ENCODE measurements around the gene HTRA1.

The HTRA1 gene

GRCh38 chr10:122515588-122516231 is 54.4 kb downstream of the HTRA1 start:
- H3K36me3 ChIP-seq (ENCODE audit: control insufficient read depth in 1 of 2, insufficient read depth in 2 of 2, low read depth in 1 of 2, low read length in 2 of 2), result peaks cover 9 to 82% of the 10 kb centered on the region in 2 experiments
- H3K9me3 ChIP-seq (ENCODE audit: control insufficient read depth, low read length), result no peaks in the 10 kb centered on the region
- DNase-seq, result no peak
- no peak overlapping the region for H3K23ac ChIP-seq (ENCODE audit: low read length in 2 of 2)
- H3K4me2 ChIP-seq (ENCODE audit: low read length, poor library complexity, severe bottlenecking), result no peak overlapping the region
- no peak overlapping the region for H3K4ac ChIP-seq (ENCODE audit: low read depth in 1 of 2, low read length in 2 of 2)
- peaks cover 3% of the 10 kb centered on the region for H3K4me1 ChIP-seq (ENCODE audit: control insufficient read depth, insufficient read depth, low read depth, low read length)
- H2AFZ ChIP-seq (ENCODE audit: low read depth, low read length), result no peak overlapping the region
- H2BK120ac ChIP-seq (ENCODE audit: low read depth, low read length), result no peak overlapping the region
- H3K4me3 ChIP-seq (ENCODE audit: insufficient read depth in 1 of 2, low read depth in 1 of 2, low read length in 2 of 2), result no peak overlapping the region
- H2BK12ac ChIP-seq (ENCODE audit: low read length in 2 of 2), result no peak overlapping the region
- no peaks in the 10 kb centered on the region for H3K79me1 ChIP-seq (replicated peaks; ENCODE audit: low read length, poor library complexity, severe bottlenecking)
- no peak overlapping the region for H3K18ac ChIP-seq (ENCODE audit: low read depth in 1 of 2, low read length in 2 of 2)
- H4K8ac ChIP-seq (ENCODE audit: low read length), result no peak overlapping the region
- H3K14ac ChIP-seq (ENCODE audit: low read length in 2 of 2), result no peak overlapping the region
- H3K27ac ChIP-seq (ENCODE audit: low read length, poor library complexity, severe bottlenecking), result no peak overlapping the region
- 92% methylated on average over 16 of the region's 16 CpGs for WGBS
- no peak overlapping the region for H2AK5ac ChIP-seq (ENCODE audit: low read length, severe bottlenecking)
- H2BK15ac ChIP-seq (ENCODE audit: low read depth, poor library complexity, severe bottlenecking), result no peak overlapping the region
- no peak overlapping the region for H4K91ac ChIP-seq (ENCODE audit: low read length)
- H2BK5ac ChIP-seq (ENCODE audit: low read depth, low read length, poor library complexity, severe bottlenecking), result no peak overlapping the region
- peak overlapping the region; percentile 51 for H3K9ac ChIP-seq (ENCODE audit: low read length)
- H3K27me3 ChIP-seq (ENCODE audit: control insufficient read depth in 1 of 2, insufficient read depth in 1 of 2, low read length in 2 of 2), result no peaks in the 10 kb centered on the region

- H3K4me3 ChIP-seq (ENCODE audit: insufficient read depth in 1 of 2, low read depth in 1 of 2, low read length in 2 of 2), result no peak overlapping the region
- no peak overlapping the region for H2BK5ac ChIP-seq (ENCODE audit: low read depth, low read length, poor library complexity, severe bottlenecking)
- DNase-seq, result no peak
- no peak overlapping the region for H3K4me2 ChIP-seq (ENCODE audit: low read length, poor library complexity, severe bottlenecking)
- WGBS, result 90% methylated on average over 4 of the region's 4 CpGs
- no peak overlapping the region for H3K4ac ChIP-seq (ENCODE audit: low read depth in 1 of 2, low read length in 2 of 2)
- no peaks in the 10 kb centered on the region for H3K79me1 ChIP-seq (replicated peaks; ENCODE audit: low read length, poor library complexity, severe bottlenecking)
- no peak overlapping the region for H2BK120ac ChIP-seq (ENCODE audit: low read depth, low read length)
- H4K8ac ChIP-seq (ENCODE audit: low read length), result no peak overlapping the region
- H3K36me3 ChIP-seq (ENCODE audit: control insufficient read depth in 1 of 2, insufficient read depth in 2 of 2, low read depth in 1 of 2, low read length in 2 of 2), result peaks cover 6 to 74% of the 10 kb centered on the region in 2 experiments
- H2BK15ac ChIP-seq (ENCODE audit: low read depth, poor library complexity, severe bottlenecking), result no peak overlapping the region
- H2BK12ac ChIP-seq (ENCODE audit: low read length in 2 of 2), result no peak overlapping the region
- H3K23ac ChIP-seq (ENCODE audit: low read length in 2 of 2), result no peak overlapping the region
- H3K27me3 ChIP-seq (ENCODE audit: control insufficient read depth in 1 of 2, insufficient read depth in 1 of 2, low read length in 2 of 2), result no peaks in the 10 kb centered on the region
- no peak overlapping the region for H3K9ac ChIP-seq (ENCODE audit: low read length)
- no peak overlapping the region for H3K14ac ChIP-seq (ENCODE audit: low read length in 2 of 2)
- peaks cover 10% of the 10 kb centered on the region for H3K4me1 ChIP-seq (ENCODE audit: control insufficient read depth, insufficient read depth, low read depth, low read length)
- no peak overlapping the region for H3K18ac ChIP-seq (ENCODE audit: low read depth in 1 of 2, low read length in 2 of 2)
- no peak overlapping the region for H2AFZ ChIP-seq (ENCODE audit: low read depth, low read length)
- H3K9me3 ChIP-seq (ENCODE audit: control insufficient read depth, low read length), result no peaks in the 10 kb centered on the region
- H4K91ac ChIP-seq (ENCODE audit: low read length), result no peak overlapping the region
- H2AK5ac ChIP-seq (ENCODE audit: low read length, severe bottlenecking), result no peak overlapping the region
- no peak overlapping the region for H3K27ac ChIP-seq (ENCODE audit: low read length, poor library complexity, severe bottlenecking)
Observed at GRCh38 chr10:122516734-122517133, 55.4 kb downstream of the HTRA1 start.

- H3K4me1 ChIP-seq (ENCODE audit: control insufficient read depth, insufficient read depth, low read depth, low read length), result peaks cover 10% of the 10 kb centered on the region
- H3K27ac ChIP-seq (ENCODE audit: low read length, poor library complexity, severe bottlenecking), result no peak overlapping the region
- H3K4me2 ChIP-seq (ENCODE audit: low read length, poor library complexity, severe bottlenecking), result no peak overlapping the region
- no peak overlapping the region for H3K4ac ChIP-seq (ENCODE audit: low read depth in 1 of 2, low read length in 2 of 2)
- no peak overlapping the region for H2BK120ac ChIP-seq (ENCODE audit: low read depth, low read length)
- H3K79me1 ChIP-seq (replicated peaks; ENCODE audit: low read length, poor library complexity, severe bottlenecking), result no peaks in the 10 kb centered on the region
- H4K91ac ChIP-seq (ENCODE audit: low read length), result no peak overlapping the region
- H3K4me3 ChIP-seq (ENCODE audit: insufficient read depth in 1 of 2, low read depth in 1 of 2, low read length in 2 of 2), result no peak overlapping the region
- H2BK12ac ChIP-seq (ENCODE audit: low read length in 2 of 2), result no peak overlapping the region
- no peak for DNase-seq
- no peak overlapping the region for H2BK15ac ChIP-seq (ENCODE audit: low read depth, poor library complexity, severe bottlenecking)
- 89% methylated on average over 6 of the region's 7 CpGs for WGBS
- no peak overlapping the region for H3K18ac ChIP-seq (ENCODE audit: low read depth in 1 of 2, low read length in 2 of 2)
- H2AK5ac ChIP-seq (ENCODE audit: low read length, severe bottlenecking), result no peak overlapping the region
- H4K8ac ChIP-seq (ENCODE audit: low read length), result no peak overlapping the region
- H2AFZ ChIP-seq (ENCODE audit: low read depth, low read length), result no peak overlapping the region
- H3K36me3 ChIP-seq (ENCODE audit: control insufficient read depth in 1 of 2, insufficient read depth in 2 of 2, low read depth in 1 of 2, low read length in 2 of 2), result peaks cover 2 to 54% of the 10 kb centered on the region in 2 experiments
- peaks cover 0 to 4% of the 10 kb centered on the region in 2 experiments for H3K27me3 ChIP-seq (ENCODE audit: control insufficient read depth in 1 of 2, insufficient read depth in 1 of 2, low read length in 2 of 2)
- no peaks in the 10 kb centered on the region for H3K9me3 ChIP-seq (ENCODE audit: control insufficient read depth, low read length)
- no peak overlapping the region for H2BK5ac ChIP-seq (ENCODE audit: low read depth, low read length, poor library complexity, severe bottlenecking)
- H3K14ac ChIP-seq (ENCODE audit: low read length in 2 of 2), result no peak overlapping the region
- no peak overlapping the region for H3K9ac ChIP-seq (ENCODE audit: low read length)
- no peak overlapping the region for H3K23ac ChIP-seq (ENCODE audit: low read length in 2 of 2)
Observed at GRCh38 chr10:122519144-122519543, 57.8 kb downstream of the HTRA1 start.

GRCh38 chr10:122519873-122520272 is 58.5 kb downstream of the HTRA1 start:
- H4K8ac ChIP-seq (ENCODE audit: low read length), result no peak overlapping the region
- H3K9me3 ChIP-seq (ENCODE audit: control insufficient read depth, low read length), result no peaks in the 10 kb centered on the region
- H3K36me3 ChIP-seq (ENCODE audit: control insufficient read depth in 1 of 2, insufficient read depth in 2 of 2, low read depth in 1 of 2, low read length in 2 of 2), result peaks cover 2 to 47% of the 10 kb centered on the region in 2 experiments
- H3K4ac ChIP-seq (ENCODE audit: low read depth in 1 of 2, low read length in 2 of 2), result no peak overlapping the region
- H3K14ac ChIP-seq (ENCODE audit: low read length in 2 of 2), result no peak overlapping the region
- no peak overlapping the region for H2AK5ac ChIP-seq (ENCODE audit: low read length, severe bottlenecking)
- no peak overlapping the region for H3K4me2 ChIP-seq (ENCODE audit: low read length, poor library complexity, severe bottlenecking)
- no peak overlapping the region for H3K27ac ChIP-seq (ENCODE audit: low read length, poor library complexity, severe bottlenecking)
- no peak overlapping the region for H2BK15ac ChIP-seq (ENCODE audit: low read depth, poor library complexity, severe bottlenecking)
- H3K27me3 ChIP-seq (ENCODE audit: control insufficient read depth in 1 of 2, insufficient read depth in 1 of 2, low read length in 2 of 2), result peaks cover 0 to 4% of the 10 kb centered on the region in 2 experiments
- H3K9ac ChIP-seq (ENCODE audit: low read length), result no peak overlapping the region
- no peak overlapping the region for H2BK5ac ChIP-seq (ENCODE audit: low read depth, low read length, poor library complexity, severe bottlenecking)
- H3K4me1 ChIP-seq (ENCODE audit: control insufficient read depth, insufficient read depth, low read depth, low read length), result peaks cover 10% of the 10 kb centered on the region
- H4K91ac ChIP-seq (ENCODE audit: low read length), result no peak overlapping the region
- no peak overlapping the region for H3K18ac ChIP-seq (ENCODE audit: low read depth in 1 of 2, low read length in 2 of 2)
- H3K4me3 ChIP-seq (ENCODE audit: insufficient read depth in 1 of 2, low read depth in 1 of 2, low read length in 2 of 2), result no peak overlapping the region
- H3K23ac ChIP-seq (ENCODE audit: low read length in 2 of 2), result no peak overlapping the region
- no peak overlapping the region for H2AFZ ChIP-seq (ENCODE audit: low read depth, low read length)
- H2BK120ac ChIP-seq (ENCODE audit: low read depth, low read length), result no peak overlapping the region
- 84% methylated on average over 15 of the region's 15 CpGs for WGBS
- H3K79me1 ChIP-seq (replicated peaks; ENCODE audit: low read length, poor library complexity, severe bottlenecking), result no peaks in the 10 kb centered on the region
- H2BK12ac ChIP-seq (ENCODE audit: low read length in 2 of 2), result no peak overlapping the region
- no peak for DNase-seq
